Measurements from ENCODE around the gene CORO2B.
A peak's percentile ranks its signal among the peaks of the same experiment; 100 is the strongest.

The CORO2B gene

DNA sequence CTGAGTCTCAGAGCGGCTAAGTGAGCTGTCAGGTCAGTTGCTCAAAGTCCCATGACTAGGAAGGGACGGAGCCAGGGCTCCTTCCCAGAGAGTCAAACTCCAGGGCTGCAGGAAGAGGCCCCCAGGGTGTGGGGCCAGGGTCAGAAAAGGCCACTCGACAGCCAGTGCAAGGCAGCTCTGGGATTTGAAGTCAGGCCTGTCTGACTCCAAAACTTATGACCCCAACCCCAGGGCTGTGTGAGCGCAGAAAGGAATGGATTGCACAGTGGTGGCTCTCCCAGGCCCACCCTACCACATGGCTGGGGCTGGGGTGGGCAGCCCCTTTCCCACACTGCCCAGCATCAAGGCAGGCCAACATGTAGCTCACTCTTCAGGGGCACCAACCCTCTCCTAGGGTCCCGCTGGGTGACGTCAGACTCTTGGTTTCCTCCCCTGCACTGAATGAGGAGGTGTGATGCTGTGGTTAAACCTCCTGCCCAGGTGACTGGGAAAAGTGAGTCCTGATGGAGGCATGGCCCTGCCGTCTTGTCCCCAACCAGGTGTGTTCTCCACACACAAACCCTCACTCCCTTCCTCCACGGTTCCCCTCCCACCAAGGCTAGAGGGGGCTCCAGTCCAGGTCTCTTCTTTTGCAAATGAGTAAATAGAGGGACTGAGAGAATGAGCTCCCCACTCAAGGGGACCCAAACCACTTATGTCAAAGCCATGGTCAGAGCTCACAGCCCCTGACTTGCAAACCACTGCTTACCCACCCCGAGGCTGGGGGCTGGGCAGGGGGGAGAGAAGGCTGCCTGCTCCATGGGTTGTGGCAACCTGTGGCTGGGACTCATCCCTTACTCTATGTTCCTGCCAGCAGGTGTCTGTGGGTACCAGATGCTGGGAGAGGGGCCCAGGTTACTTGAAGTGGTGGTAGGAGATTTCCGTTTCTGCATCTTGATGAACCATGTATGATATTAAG is 23.8 kb upstream of the CORO2B start:
- DNase-seq (ENCODE audit: low read depth): no peak

DNA sequence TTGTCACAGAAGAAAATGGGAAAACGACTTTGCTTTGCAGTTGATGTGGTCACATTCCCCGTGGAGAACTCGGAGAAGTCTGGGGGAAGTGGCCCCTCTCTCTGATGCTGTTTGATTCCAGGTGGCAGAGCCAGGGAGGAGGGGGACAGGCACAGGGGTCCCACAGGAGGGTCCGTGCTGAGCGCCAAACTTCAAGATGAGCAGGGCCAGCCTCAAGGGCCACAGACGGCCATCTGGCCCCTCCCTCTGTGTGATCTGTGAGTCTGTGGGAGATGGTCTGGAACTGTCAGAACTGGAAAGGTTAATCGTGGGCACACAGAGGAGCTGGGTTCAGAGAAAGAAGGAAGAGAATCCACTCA is 23.1 kb upstream of the CORO2B start:
- DNase-seq (ENCODE audit: low read depth): no peak

DNA sequence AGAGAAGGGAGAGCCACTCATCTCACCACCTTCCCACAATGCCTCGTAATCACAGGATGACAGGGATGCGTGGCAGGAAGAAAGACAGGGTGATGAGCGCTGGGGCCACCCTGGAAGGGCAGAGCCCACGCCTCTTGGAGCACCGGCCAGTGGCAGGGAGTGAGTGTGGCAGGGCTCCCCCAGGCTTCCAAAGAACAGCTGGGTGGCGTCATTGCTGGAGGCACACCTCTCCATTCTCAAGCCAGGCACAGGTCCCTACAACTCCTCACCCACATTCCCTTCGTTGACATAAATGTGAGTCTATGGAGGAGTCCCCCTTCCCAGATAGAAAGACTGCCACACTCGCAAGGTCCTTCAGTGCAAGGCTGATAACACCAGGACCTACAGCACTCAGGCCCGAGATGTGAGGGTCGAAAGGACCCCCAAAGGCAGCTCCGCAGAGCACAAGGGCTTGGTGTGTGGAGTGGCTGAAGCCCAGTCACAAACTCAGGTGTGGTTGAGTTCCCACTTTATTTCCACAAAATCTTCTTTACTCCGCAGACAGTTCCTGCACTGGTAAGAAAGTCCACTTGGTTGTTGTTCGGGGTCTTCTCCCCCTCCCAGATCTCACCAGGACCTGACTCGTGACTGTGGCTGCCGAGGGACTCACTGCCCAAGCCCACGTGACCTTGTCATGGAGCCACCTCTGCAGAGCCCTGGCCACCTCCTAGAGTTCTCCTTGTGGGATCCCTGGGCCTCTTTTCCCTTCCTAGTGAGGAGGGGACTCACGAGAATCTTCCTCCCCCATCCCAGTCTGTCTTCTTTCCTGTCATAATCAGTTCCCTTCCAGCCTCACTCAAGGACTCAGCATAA is 22.4 kb upstream of the CORO2B start:
- no peak for DNase-seq (ENCODE audit: low read depth)

DNA sequence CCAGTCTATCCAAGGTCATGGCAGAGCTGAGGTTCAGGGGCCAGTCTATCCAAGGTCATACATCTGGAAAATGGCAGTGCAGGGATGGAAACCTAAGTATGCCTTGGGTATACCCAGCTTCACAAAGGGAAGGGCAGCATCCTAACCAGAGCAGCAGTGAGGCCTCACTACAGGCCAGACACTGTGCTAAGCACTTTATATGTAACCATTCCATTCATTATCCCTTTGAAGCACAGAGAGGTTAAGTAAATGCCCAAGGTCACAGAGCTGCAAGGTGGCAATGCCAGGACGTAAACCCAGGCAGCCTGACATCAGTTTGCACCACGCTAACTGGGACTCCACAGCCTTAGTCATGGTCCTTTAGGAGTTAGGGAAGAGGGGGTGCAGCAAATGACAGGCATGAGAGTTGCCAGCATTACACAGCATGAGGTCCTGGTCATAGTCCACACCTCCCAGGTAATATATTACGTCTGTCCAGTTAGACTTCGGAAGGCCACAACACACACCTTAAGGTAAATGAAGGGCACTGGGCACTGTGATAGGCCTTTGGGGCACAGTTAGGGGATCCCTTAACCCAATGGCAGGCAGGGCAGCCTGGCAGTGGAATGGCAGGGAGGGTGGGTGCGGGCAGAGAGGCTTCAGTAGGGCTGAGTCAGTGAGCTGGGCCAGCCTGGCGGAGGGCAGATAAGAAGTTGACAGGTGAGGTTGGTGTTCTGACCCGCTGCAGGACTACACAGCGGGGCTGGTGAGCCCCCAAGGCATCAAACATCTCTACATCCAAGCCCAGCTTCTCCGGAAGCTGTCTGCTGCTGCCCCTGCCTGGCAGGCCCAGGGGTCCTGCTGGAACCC is 21.1 kb upstream of the CORO2B start:
- DNase-seq (ENCODE audit: low read depth): no peak

DNA sequence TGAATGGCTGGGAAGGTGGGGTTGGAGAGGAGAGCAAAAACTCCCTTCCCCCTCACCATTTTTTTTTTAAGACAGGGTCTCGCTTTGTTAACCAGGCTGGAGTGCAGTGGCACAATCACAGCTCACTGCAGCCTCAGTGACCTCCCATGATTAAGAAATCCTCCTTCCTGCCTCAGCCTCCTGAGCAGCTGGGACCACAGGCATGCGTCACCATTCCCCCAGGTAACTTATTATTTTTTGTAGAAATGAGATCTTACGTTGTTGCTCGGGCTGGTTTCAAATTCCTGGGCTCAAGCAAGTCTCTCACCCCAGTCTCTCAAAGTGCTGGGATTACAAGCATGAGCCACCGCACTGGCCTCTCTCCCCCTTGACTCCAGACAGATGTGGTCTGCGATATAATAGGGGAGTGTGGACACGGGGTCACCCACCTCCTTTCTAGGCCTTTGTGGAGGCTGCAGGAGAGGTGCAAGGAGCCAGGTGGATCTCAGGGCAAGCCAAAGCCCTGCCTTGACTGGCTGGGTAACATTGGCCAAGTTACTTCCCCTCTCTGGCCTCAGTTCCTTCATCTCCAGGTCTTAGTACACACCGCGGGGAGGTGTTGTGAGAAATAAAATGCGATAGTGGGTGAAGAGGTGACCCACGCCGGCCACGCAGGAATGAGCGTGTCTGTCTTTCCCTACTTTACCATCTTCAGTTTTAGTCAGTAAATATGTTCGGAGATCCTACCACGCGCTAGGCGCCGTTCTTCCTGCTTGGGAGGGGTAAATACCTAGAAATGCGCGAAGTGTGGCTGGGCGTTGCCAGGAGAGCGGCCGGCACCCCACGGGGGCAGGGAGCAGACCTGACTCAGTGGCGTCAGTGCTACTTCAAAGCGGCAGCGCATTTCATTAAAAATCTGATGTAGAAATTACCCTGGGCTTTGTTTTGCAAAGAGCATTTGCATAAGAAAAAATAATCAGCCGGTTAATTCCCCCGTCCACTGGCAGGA is 20.2 kb upstream of the CORO2B start:
- DNase-seq (ENCODE audit: low read depth): no peak

DNA sequence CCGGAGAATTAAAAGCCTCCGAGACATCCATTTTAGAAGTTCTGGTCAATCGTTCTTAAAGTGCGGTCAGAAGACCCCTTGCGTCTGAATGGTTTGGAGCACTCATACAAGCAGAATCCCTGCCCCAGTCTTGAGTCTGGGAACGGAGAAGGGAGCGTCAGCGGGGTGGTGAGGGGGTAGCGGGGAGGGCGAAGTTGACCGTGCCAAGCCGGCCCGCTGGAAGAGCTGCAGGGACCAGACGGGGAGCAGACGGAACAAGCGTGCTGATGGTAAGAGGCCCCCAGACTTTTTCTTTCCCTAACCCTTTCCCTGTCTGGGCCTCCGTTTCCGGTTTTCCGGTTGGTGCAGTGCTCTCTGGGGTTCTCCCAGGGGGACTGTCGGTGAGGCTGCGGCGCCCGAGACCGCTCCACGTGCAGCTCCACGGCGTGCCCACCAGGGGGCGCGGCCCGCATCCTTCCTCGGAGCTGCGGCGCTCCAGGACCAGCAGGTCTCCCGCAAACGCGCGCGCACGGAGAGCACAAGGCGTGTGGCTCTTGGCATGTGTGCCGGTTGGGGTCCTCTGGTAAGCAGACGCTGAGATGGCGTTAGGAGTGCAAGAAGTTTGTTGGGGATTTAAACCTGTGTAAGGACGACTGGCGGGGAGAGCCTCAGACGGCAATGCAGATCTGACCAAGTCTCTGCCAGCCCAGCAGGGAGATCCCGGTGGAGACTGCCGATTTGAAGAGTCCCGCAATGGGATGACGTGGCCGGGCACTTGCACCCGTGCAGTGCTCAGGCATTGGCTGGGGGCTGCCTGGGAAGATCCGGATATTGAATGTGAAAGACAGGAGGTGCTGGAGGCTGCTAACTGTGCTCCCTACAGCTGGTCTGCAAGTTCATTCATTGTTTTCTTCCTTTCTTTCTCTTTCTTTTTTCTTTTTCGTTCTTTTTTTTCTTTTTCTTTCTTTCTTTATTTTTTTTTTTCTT is 19.2 kb upstream of the CORO2B start:
- DNase-seq (ENCODE audit: low read depth): peak; percentile 53

DNA sequence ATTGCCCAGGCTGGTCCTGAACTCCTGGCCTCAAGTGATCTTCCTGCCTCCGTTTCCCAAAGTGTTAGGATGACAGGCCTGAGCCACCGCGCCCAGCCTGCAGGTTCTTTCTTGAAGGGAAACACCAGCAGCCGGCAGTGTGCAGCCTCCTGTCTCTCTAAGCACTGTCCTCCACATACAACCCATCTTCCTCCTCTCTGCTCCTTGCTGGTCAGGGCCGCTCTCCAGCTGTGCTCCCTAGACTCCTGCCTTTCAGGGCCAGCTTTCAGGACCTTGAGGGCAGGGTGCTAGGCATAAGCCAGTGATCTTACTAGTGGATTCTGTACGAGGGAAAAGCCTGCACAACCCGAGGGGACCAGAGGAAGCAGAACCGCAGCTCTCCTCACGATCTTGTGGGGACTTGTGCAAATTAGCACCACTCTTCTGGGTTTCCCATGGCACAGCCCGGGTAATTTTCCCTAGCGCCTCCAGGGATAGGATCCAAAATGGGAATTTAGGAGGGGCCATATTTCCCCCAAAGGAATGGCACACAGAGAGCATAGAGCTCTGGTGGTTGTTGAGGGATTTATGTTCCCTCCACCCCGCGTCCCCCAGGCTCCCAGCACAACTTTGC is 18.2 kb upstream of the CORO2B start:
- DNase-seq (ENCODE audit: low read depth): no peak

DNA sequence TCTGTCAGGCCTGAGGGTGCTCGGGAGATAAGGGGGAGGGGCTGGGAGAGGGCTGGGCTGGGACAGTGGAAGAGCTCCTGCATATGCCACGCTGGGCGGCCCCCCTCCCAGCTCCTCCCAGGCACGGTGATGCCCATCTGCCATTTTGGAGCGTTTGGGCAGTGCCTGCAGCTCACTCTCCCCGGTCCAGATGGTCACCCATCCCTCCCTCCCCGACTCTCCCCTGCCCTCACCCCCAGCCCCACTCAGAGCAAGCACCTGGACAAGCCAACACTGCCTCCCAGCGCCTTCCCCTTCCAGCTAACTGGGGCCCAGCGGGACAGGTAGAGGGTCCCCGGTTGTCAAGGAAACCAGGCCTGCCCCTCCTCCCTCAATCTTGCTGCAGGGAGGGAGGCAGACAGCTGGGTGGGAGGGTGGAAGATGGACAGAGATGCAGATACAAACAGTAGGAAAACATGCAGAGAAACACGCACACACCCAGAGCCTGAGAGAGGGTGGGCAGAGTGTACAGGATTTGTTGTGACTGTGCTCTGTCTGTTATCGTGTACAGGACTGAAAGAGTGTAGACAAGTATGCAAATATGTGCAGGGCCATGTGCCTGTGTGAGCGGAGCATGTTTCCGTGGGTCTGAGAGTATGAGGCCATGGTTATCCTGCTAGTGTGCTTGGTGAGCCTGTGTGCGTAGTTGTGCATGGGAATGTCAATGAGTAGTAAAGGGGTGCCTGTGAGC is 17.5 kb upstream of the CORO2B start:
- no peak for DNase-seq (ENCODE audit: low read depth)

DNA sequence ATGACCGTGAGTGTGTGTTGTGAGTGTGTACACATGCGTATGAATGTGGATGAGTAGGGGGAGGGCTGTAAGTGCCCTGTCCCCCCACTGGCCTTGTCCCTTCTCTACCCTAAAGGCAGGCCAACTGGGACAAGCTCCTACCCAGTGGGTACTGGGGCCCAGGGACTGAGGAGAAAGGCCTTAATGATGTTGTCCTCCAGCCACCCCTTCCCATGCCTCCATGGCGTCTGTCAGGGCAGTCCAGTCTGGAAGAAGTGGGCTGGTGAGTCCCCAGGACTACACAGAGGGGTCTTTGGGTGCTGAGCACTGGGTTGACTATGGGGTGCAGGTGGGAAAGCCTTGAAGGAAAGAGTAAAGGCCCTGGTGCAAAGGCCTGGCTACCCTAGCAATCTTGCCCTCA is 16.9 kb upstream of the CORO2B start:
- no peak for DNase-seq (ENCODE audit: low read depth)

DNA sequence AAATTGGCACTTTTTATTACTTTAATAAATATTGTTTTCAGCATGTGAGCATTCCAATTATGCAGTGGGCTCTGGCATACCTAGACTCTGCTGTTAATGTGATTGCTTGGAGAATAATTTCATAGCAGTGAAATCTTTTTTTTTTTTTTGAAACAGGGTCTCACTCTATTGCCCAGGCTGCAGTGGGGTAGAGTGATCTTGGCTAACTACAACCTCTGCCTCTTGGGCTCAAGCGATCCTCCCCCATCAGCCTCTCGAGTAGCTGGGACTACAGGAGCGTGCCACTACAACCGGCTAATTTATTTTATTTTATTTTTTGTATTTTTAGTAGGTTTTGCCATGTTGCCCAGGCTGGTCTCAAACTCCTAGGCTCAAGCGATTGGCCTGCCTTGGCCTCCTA is 14.6 kb upstream of the CORO2B start:
- no peak for DNase-seq (ENCODE audit: low read depth)

DNA sequence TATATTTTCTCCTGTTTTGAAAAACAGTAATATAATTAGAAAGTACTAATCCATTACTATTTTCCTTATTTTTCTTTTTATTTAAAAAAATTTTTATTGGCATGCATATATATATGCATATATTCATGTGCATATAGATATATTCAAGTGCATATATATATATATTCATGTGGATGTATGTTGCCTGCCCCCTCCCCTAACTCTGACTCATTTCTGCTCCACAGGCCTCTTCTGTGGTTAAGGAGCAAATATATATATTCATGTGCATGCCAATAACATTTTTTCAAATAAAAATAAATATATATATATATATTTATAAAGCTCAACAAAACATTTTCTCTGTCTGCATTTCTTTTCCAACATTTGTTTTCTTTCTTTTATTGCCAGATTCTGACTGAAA is 13.6 kb upstream of the CORO2B start:
- no peak for DNase-seq (ENCODE audit: low read depth)

DNA sequence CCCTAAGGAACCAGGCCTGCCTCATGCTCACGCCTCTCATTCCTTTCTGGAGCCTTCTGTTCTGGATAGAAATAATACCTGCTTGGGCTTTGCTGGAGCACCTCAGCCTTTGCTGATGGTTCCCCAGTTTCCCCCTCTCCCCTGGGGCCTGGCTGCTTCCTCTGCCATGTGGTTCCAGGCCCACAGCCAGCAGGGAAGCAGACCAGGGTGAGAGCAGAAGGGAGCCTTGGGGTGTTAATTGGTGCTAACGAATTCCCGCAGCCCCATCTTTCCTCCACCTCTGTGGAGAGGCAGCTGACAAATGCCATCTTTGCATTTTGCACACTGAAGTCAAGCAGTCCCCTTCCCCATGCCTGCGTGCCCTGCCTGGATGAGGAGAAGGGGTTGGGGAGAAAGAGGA is 13.1 kb upstream of the CORO2B start:
- DNase-seq (ENCODE audit: low read depth): no peak

DNA sequence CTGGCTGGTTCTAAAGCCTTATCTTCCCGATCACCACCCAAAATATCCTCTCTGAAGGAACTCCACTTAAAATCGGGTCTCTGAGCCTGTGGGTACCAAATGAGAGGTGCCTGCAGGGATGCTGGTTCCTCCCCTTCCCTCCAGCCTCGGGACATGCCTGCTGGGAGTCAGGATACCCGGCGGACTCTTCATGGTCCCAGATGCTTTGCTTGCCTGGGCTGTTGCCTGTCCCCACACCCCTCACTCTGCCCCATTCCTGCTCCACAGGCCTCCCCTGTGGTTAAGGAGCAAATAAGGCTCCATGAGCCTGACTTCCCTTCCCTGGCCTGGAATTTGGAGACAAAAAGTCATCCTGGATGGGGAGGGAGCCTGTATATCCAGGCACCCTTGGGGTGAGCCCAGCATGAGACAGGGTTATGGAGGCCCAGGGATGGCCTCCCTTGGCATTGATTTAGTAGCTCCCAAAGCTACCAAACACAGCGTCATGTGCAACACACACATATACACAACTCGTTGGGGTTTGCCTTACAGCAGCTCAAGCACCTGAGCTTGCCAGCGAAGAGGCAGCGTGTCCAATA is 12.3 kb upstream of the CORO2B start:
- no peak for DNase-seq (ENCODE audit: low read depth)

DNA sequence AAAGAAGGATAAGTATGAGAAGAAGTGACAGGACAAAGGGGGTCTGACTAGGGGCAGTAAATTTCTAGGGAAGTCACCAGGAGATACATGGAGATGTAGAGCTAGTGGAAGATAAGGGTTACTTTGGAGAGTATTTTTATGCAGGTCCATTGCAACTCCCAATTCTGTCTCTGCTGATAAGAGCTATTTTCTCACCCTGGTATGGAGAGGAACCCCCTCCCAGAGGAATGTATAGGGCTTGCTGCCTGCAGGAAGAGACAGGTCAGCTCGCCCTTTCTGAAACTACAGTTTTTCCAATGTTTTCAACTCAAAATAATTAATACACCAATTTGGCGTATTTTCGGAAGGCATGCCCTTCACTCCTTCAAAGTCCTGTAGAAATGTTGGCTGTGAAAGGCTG is 11.4 kb upstream of the CORO2B start:
- no peak for DNase-seq (ENCODE audit: low read depth)

DNA sequence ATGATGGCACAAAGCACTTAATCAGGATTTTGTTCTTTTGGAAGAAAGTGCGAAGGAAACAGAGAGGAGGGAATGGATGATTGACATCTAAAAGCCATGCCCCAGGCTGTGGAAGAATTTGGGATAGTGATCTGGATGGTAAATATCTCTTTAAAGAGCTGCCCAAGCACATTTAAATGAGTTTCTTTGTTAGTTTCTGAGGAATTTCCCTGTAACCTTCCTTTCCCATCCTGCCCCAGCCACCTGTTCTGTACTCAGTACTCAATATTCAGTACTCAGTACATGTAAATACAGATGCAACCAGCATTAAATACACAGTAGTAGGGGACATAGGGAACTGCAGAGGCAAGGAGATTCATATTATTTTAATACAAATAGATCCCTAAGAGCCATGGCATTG is 7.8 kb upstream of the CORO2B start:
- DNase-seq (ENCODE audit: low read depth): no peak

DNA sequence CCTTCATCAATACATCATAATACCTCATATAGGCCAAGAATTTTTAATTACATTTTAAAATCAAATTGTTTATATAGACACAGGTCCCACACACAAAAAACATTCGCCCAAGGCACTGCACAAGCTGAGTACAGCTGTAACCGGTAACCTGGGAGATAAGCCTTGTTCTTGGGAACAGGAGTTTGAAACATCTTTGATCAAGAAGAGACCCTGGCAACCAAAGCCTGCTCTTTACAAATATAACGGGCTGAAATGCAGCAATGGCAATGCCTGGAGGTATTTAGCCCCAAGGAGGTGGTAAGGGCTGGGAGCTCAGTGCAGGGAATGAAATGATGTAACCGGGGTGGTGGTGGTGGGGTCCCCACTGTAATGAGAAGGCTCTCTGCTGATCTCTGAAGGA is 7.2 kb upstream of the CORO2B start:
- DNase-seq (ENCODE audit: low read depth): no peak

DNA sequence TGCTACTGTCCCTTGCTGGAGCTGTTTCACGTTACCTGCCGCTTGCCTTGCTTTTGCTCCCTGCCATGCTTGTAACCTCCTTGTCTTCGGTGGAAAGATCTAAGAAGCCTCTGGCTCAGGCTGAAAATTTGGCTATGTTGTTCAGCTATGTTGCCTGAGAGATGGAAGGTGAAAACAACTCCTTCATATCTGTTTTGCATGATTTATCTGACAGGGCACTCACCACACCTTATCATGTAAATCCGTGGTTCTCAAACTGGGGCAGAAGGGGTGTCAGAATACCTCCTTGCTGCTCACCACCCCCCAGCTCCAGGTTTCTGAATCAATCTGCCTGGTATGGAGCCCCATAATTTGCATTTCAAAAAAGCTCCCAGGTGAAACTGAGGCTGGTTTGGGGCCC is 6.5 kb upstream of the CORO2B start:
- no peak for DNase-seq (ENCODE audit: low read depth)

DNA sequence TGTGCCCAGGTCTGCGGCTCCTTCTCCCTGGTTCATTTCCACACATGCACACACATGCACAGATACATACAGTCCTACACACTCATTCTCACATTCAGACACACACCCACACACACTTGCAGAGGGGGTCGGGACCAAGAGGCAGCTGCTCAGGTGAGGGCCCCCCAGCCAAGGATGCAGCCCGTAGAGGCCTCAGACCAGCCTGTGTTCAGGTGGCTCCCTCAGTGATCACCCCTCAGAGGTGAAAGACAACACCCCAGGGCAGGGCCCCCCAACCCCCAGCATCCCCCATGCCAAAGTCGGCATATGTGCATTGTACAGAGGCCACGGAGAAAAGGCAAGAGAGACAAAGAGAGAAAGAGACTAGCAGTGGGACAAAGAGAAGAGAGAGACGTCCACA is 5.9 kb upstream of the CORO2B start:
- no peak for DNase-seq (ENCODE audit: low read depth)
